Epithelial cell of proximal tubule (primary cell): Measurements from ENCODE around the gene PPP1R3F. TPM values are rescaled to one million over a fixed set of nuclear protein-coding genes. Genes with fewer than 3 reads are reported as not detected.

Experiments
- DNase-seq: peaks from one replicate; pipeline ENCODE4 v3.0.0-alpha.2; 2011; ENCODE audit warnings: low read depth
- H3K4me3 ChIP-seq: 2 replicates; pipeline ENCODE4 v1.5.1; 2011; ENCODE audit warnings: low read depth, mild to moderate bottlenecking, low read length
- total RNA-seq: library from RNA; depleted of rRNA; stranded (reverse); fragments of >200 nt; gene quantifications from 2 replicates; pipeline ENCODE4 v1.2.3, GENCODE V29; 2015
- TF ChIP-seq, protein P1 (sequence below): conservative IDR thresholded peaks from 2 replicates; pipeline ENCODE4 v1.5.1; 2012; ENCODE audit warnings: low read depth, mild to moderate bottlenecking, low read length

Gene PPP1R3F
- total RNA-seq, 1 donor from 2014 or later = 2.3 TPM

DNA sequence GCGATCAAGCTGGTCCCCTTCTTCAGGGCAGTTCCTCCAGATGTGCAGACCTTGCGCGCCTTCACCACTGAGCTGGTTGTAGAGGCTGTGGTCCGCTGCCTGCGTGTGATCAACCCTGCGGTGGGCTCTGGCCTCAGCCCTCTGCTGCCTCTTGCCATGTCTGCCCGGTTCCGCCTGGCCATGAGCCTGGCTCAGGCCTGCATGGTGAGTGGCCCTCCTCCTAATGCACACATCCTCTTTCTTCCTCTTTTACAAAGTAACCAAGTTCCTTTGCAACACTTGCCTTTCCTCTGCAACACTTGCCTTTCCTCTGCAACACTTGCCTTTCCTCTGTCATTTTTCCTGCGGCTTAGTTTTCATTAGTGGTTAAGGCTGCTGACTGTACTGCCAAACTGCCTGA lies 32.5 kb upstream of the PPP1R3F start:
- H3K4me3 ChIP-seq = no peak overlapping the region
- TF ChIP-seq, protein P1, sequence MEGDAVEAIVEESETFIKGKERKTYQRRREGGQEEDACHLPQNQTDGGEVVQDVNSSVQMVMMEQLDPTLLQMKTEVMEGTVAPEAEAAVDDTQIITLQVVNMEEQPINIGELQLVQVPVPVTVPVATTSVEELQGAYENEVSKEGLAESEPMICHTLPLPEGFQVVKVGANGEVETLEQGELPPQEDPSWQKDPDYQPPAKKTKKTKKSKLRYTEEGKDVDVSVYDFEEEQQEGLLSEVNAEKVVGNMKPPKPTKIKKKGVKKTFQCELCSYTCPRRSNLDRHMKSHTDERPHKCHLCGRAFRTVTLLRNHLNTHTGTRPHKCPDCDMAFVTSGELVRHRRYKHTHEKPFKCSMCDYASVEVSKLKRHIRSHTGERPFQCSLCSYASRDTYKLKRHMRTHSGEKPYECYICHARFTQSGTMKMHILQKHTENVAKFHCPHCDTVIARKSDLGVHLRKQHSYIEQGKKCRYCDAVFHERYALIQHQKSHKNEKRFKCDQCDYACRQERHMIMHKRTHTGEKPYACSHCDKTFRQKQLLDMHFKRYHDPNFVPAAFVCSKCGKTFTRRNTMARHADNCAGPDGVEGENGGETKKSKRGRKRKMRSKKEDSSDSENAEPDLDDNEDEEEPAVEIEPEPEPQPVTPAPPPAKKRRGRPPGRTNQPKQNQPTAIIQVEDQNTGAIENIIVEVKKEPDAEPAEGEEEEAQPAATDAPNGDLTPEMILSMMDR = no peak
- no peak for DNase-seq

DNA sequence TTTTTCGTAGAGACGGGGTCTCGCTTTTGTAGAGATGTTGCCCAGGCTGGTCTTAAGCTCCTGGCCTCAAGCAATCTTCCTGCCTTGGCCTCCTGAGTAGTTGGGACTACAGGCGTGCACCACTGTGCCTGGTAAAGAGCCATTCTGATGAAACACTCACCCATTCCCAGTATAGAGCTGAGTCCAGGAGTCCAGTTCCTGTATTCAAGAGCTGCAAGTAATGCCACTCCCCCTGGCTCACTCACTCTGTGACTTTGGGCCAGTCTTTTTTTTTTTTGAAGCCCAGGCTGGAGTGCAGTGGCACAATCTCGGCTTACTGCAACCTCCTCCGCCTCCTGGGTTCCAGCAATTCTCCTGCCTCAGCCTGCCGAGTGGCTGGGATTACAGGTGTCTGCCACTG lies 30.9 kb upstream of the PPP1R3F start:
- TF ChIP-seq, protein P1 = no peak
- no peak overlapping the region for H3K4me3 ChIP-seq
- no peak for DNase-seq

DNA sequence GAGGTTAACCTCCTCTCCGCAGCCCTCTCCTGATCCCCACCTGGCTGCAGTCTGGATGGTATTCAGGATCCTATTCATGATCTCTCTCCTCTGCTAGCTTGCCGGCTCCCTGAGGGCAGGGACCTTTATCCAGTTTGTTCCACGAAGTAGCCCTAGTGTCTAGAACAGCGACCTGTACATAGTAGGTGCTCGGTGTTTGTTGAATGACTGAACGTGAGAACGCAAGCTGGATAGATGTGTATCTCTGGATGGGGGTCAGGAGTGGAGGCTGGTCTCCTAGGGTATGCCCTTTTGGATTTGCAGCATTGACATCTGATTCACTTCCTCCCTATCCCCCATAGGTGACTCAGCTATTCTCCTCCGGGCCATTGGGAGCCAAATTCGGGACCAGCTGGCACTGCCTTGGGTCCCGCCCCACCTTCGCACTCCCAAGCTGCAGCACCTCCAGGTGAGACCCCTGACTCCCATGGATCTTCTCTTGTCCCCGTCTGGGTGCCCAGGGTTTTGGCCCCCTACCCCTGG lies 27.0 kb upstream of the PPP1R3F start:
- TF ChIP-seq, protein P1 = no peak
- H3K4me3 ChIP-seq = no peak overlapping the region
- no peak for DNase-seq

DNA sequence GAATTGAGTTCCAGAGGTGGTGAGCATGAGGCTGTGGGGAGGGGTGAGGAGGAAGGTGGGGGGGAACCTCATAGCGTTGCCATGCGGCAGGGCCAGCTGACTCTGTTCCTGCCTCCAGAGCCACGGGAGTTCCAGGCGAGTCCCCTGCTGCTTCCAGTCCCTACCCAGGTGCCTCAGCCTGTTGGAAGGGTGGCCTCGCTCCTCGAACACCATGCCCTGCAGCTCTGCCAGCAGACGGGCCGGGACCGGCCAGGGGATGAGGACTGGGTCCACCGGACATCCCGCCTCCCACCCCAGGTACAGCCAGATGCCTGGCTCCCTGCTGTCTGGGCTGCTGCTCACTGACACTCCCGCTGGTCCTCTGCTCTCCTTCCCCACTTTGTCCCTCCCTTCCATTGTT lies 26.4 kb upstream of the PPP1R3F start:
- no peak overlapping the region for H3K4me3 ChIP-seq
- TF ChIP-seq, protein P1 = no peak

DNA sequence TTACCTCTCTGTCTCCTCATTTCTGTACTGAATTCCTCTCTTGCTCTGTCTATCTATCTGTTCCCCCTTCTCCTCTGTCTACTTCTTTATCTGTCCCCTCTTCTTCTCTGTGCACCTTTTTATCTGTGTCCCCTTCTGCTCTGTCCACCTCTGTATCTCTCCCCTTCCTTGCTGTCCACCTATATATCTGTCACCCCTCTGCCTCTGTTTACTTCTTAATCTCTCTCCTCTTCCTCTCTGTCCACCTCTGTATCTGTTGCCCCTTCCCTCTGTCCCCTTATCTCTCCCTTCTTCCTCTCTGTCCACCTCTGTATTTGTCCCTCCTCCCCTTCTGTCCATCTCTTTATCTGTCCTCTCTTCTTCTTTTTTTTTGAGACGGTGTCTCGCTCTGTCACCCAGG lies 25.4 kb upstream of the PPP1R3F start:
- no peak overlapping the region for H3K4me3 ChIP-seq
- TF ChIP-seq, protein P1 = no peak
- DNase-seq = no peak

More for the DNA sequence above, 26.4 kb upstream of the PPP1R3F start:
- DNase-seq = no peak

DNA sequence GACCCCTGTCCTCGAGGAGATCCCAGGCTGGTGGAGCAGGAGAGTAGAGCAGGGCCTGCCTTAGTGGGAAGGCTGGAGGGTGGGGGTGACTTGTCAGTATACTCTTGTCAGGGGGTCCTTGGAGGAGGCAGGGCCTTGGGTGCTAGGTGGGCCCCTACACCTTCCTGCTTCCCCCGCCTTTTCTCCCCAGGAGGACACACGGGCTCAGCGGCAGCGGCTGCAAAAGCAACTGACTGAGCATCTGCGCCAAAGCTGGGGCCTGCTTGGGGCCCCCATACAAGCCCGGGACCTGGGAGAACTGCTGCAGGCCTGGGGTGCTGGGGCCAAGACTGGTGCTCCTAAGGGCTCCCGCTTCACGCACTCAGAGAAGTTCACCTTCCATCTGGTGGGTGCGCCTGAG lies 23.1 kb upstream of the PPP1R3F start:
- TF ChIP-seq, protein P1 = no peak
- no peak for DNase-seq
- H3K4me3 ChIP-seq = no peak overlapping the region

DNA sequence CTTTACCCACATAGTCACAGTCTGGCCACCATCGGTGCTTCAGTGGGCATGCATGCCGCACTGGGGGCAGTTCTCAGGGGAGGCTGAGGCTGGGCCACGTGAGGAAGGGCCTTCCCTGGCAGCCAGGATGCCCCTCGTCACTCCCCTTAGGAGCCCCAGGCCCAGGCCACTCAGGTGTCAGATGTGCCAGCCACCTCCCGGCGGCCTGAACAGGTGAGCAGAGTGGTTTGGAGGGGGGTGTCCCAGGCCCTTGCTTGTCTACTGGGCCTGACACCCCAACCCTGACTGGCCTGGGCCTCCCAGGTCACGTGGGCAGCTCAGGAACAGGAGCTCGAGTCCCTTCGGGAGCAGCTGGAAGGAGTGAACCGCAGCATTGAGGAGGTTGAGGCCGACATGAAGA lies 22.2 kb upstream of the PPP1R3F start:
- no peak for DNase-seq
- no peak overlapping the region for H3K4me3 ChIP-seq
- TF ChIP-seq, protein P1 = no peak
